Activated T-helper 17 cell treated with anti-CD3 and anti-CD28 coated beads, Interleukin-2, amount 50 U/mL, for 72 hours (primary cell): ENCODE measurements around the gene NCR2. TPM values are rescaled to one million over a fixed set of nuclear protein-coding genes. Genes with fewer than 3 reads are reported as not detected.

ENCODE experiments used
- ATAC-seq: fragments of 150-1000 bp; cut with Tn5 transposase; replicated peaks from 2 replicates; pipeline ENCODE4 v1.10.0; 2021; ENCODE audit warnings: mild to moderate bottlenecking, moderate library complexity
- H3K27ac Mint-ChIP-seq: one replicate; pipeline ENCODE4 v1.8.0; 2022; ENCODE audit warnings: mixed read lengths
- H3K27me3 Mint-ChIP-seq: one replicate; pipeline ENCODE4 v1.8.0; 2022; ENCODE audit warnings: mixed read lengths
- H3K36me3 Mint-ChIP-seq: one replicate; pipeline ENCODE4 v1.8.0; 2022; ENCODE audit warnings: low read depth, mild to moderate bottlenecking, mixed read lengths
- H3K4me1 Mint-ChIP-seq: one replicate; pipeline ENCODE4 v1.8.0; 2022; ENCODE audit warnings: mixed read lengths
- H3K4me3 Mint-ChIP-seq: one replicate; pipeline ENCODE4 v1.8.0; 2022; ENCODE audit warnings: mild to moderate bottlenecking, mixed read lengths
- H3K9me3 Mint-ChIP-seq: one replicate; pipeline ENCODE4 v1.8.0; 2022; ENCODE audit warnings: mixed read lengths
- total RNA-seq, 2 donors: library from RNA; stranded (reverse); gene quantifications; one replicate each; pipeline ENCODE4 v1.2.3, GENCODE V29; 2022

The NCR2 gene
- total RNA-seq, 2 donors from 2014 or later, result not detected

GRCh38 chr6:41360314-41360685 is 24.9 kb downstream of the NCR2 start:
- Mint-ChIP-seq H3K27me3 (peaks cover 22% of the 10 kb centered on the region), H3K4me1 (no peaks in the 10 kb centered on the region), H3K36me3 (no peaks in the 10 kb centered on the region), H3K9me3 (peaks cover 10% of the 10 kb centered on the region), H3K4me3 (no peak overlapping the region), H3K27ac (no peak overlapping the region)
- no peak for ATAC-seq

DNA sequence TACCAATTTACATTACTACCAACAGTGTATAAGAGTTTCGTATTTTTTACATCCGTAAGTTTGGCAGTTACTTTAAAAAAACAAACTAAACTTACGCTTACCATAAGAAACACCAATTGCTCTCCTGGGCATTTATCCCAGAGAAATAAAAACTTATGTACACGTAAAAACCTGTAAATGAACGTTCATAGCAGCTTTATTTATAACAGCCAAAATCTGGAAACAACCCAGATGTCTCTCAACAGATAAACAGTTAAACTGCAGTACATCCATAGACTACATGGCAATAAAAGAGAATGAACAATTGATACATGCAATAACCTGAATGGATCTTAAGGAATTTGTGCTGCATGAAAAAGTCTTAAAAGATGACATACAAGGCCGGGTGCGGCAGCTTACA is 30.7 kb downstream of the NCR2 start:
- Mint-ChIP-seq H3K9me3 (no peaks in the 10 kb centered on the region), H3K36me3 (no peaks in the 10 kb centered on the region), H3K4me1 (peaks cover 6% of the 10 kb centered on the region)

DNA sequence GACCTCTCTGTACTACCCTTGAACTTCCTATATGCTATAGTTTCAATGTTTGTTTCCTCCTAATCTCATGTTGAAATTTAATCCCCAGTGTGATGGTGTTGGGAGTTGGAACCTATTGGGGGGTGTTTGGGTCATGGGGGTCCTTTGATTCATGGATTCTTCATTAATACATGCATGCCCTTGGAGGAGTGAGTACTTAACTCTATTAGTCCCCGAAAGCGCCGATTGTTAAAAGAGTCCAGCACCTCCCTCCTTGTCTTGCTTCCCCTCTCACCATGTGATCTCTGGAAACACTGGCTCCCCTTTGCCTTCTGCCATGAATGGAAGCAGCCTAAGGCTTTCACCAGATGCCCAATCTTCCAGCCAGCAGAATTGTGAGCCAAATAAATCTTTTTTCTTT is 31.7 kb downstream of the NCR2 start:
- peaks cover 2% of the 10 kb centered on the region for H3K36me3 Mint-ChIP-seq
- no peak for ATAC-seq
- H3K27me3 Mint-ChIP-seq, result peaks cover 41% of the 10 kb centered on the region
- no peak overlapping the region for H3K27ac Mint-ChIP-seq
- no peaks in the 10 kb centered on the region for H3K9me3 Mint-ChIP-seq
- H3K4me3 Mint-ChIP-seq, result no peak overlapping the region
- H3K4me1 Mint-ChIP-seq, result peaks cover 15% of the 10 kb centered on the region

More for the DNA sequence above, 30.7 kb downstream of the NCR2 start:
- no peak overlapping the region for H3K4me3 Mint-ChIP-seq
- no peak overlapping the region for H3K27ac Mint-ChIP-seq
- no peak for ATAC-seq
- H3K27me3 Mint-ChIP-seq, result peaks cover 40% of the 10 kb centered on the region

GRCh38 chr6:41367700-41368099 is 32.3 kb downstream of the NCR2 start:
- Mint-ChIP-seq H3K27me3 (peaks cover 46% of the 10 kb centered on the region), H3K36me3 (peaks cover 6% of the 10 kb centered on the region), H3K9me3 (no peaks in the 10 kb centered on the region), H3K4me1 (peaks cover 21% of the 10 kb centered on the region), H3K27ac (no peak overlapping the region), H3K4me3 (no peak overlapping the region)
- ATAC-seq, result no peak

DNA sequence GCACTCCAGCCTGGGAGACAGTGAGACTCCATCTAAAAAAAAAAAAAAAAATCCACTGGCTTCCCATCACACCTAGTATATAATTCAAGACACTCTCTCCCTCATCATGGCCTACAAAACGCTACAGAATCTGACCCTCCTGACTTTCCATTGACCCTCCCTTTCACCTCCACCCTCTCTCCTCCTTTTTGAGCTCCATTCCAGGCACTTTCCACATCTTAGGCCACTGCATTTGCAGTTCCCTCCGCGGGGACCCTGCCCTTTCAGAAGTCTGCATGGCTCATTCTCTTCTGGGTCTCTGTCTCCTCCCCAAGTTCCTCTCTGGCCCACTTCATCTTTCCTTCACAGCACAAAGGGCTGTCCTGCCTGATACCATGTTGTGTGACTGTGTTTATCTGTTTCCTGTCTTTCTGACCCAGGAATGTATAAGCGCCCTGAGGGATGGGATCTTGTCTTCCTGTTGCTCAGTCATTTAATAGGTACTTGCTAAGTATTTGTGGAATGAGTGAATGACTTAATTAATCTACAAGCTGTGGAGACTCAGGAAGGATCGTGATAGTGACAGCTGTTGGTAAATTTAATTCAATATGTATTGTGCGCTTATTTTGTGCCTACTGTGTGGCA is 35.2 kb downstream of the NCR2 start:
- Mint-ChIP-seq H3K4me1 (peaks cover 22% of the 10 kb centered on the region), H3K27ac (no peak overlapping the region), H3K27me3 (peaks cover 60% of the 10 kb centered on the region), H3K36me3 (peaks cover 6% of the 10 kb centered on the region), H3K4me3 (no peak overlapping the region), H3K9me3 (no peaks in the 10 kb centered on the region)
- no peak for ATAC-seq

GRCh38 chr6:41371461-41371991 is 36.1 kb downstream of the NCR2 start:
- peak; percentile 53 for ATAC-seq

DNA sequence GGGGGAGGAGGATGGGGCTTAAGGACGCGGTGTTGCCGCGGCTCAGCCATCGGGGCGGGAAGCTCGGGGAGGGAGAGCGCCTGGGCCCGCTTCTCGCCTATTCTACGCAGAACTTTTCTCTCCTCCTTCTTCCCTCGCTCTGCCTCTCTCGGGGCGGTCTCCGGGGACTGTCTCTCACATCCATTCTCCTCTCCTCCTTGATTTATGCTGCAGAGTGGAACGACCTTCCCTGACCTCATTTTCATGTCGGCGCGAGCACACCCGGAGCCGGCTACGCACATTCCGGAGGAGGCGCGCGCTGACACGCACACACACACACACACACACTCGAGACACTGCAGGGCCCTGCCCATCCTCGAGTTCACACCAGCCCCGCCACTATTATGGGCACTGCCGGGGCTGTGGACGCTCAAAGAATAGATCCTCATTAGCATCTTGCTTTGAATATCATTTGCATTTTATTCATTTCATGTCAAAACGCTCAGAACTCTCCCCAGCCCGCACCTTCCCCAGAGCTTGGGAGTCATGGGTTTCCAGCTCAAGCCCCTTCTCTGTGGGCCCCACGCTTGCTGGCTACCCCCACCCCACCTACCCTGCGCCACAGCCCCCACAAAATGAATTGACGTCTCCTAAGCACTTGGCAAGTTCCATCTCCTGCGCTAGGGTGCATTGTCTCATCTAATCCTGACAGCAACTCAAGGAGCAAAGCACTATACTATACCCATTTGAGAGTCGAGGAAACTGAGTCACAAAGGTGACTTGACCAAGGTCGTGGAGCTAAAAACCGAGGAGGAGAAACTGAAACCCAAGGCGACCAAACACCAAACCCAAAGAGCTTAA is 36.8 kb downstream of the NCR2 start:
- Mint-ChIP-seq H3K4me3 (peak overlapping the region; percentile 91), H3K27me3 (peaks cover 64% of the 10 kb centered on the region), H3K27ac (peak overlapping the region; percentile 39), H3K9me3 (no peaks in the 10 kb centered on the region), H3K36me3 (peaks cover 6% of the 10 kb centered on the region), H3K4me1 (peaks cover 22% of the 10 kb centered on the region)
- ATAC-seq, result peak; percentile 33

More at GRCh38 chr6:41371461-41371991, 36.1 kb downstream of the NCR2 start:
- H3K4me3 Mint-ChIP-seq, result peak overlapping the region; percentile 91
- no peaks in the 10 kb centered on the region for H3K9me3 Mint-ChIP-seq
- H3K36me3 Mint-ChIP-seq, result peaks cover 6% of the 10 kb centered on the region
- peak overlapping the region; percentile 39 for H3K27ac Mint-ChIP-seq
- H3K27me3 Mint-ChIP-seq, result peaks cover 60% of the 10 kb centered on the region
- peaks cover 22% of the 10 kb centered on the region for H3K4me1 Mint-ChIP-seq

DNA sequence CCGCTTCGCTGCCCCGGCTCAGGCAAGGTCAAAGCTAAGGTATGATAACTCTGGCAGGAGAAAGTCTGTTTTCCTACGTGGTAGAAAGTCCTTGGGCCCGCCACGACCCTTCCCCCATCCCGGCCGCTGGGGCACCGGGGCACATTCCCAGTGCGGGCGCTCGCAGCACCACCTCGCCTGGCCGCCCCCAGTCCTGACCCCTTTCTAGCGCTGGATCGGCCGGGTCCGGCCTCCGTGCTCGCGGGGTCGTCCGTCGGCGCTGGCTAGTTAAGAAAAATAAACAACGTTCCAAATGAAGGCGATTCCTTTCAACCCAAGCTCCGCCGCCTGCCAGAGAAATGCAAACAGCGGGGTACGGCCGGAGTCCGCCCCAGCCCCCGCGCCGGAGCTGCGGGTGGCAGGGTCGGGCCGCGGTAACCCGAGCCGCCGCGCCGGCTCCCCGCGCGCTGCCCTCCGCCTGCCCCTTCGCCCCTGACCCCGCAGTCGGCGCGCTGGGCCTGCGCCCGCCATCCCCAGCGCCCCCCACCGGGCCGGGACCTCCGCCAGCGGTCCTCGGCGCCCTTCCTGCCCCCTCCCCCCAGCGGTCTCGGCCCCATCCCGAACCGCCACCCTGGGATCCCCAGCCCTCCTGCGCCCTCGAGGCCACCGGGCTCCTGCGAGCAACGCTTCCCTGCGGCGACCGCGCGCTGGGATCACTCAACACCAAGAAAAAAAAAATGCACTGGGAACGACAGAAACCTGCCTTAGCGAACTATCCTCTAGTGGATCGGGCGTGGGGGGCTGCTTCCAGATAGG is 37.6 kb downstream of the NCR2 start:
- Mint-ChIP-seq H3K27ac (no peak overlapping the region), H3K27me3 (peaks cover 67% of the 10 kb centered on the region), H3K9me3 (no peaks in the 10 kb centered on the region), H3K4me1 (peaks cover 22% of the 10 kb centered on the region), H3K4me3 (peak overlapping the region; percentile 91), H3K36me3 (peaks cover 6% of the 10 kb centered on the region)
- no peak for ATAC-seq

DNA sequence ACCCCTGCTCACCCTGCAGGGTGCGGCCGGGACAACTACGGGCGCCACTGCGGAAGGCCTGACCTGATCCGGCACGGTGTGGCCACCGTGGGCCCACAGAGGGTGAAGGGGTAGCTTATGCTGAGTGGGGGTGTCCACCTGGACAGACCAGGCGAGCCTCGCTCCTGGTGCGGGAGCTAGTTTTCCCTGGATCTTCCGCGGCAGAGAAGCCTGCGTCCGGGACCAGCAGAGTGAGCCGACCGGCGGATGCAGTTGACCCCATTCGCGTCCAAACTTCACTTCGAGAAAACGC is 38.2 kb downstream of the NCR2 start:
- H3K36me3 Mint-ChIP-seq, result peaks cover 6% of the 10 kb centered on the region
- H3K4me3 Mint-ChIP-seq, result peak overlapping the region; percentile 42
- H3K27ac Mint-ChIP-seq, result no peak overlapping the region
- no peaks in the 10 kb centered on the region for H3K9me3 Mint-ChIP-seq
- peaks cover 66% of the 10 kb centered on the region for H3K27me3 Mint-ChIP-seq
- peaks cover 22% of the 10 kb centered on the region for H3K4me1 Mint-ChIP-seq
- no peak for ATAC-seq

- no peaks in the 10 kb centered on the region for H3K9me3 Mint-ChIP-seq
- H3K27me3 Mint-ChIP-seq, result peaks cover 66% of the 10 kb centered on the region
- no peak for ATAC-seq
- H3K36me3 Mint-ChIP-seq, result peaks cover 6% of the 10 kb centered on the region
- H3K4me1 Mint-ChIP-seq, result peaks cover 17% of the 10 kb centered on the region
- H3K27ac Mint-ChIP-seq, result no peak overlapping the region
- H3K4me3 Mint-ChIP-seq, result peak overlapping the region; percentile 42
Observed at GRCh38 chr6:41373919-41374617, 38.7 kb downstream of the NCR2 start.

GRCh38 chr6:41374618-41375590 is 39.5 kb downstream of the NCR2 start:
- peaks cover 6% of the 10 kb centered on the region for H3K36me3 Mint-ChIP-seq
- peaks cover 68% of the 10 kb centered on the region for H3K27me3 Mint-ChIP-seq
- H3K4me3 Mint-ChIP-seq, result peak overlapping the region; percentile 42
- no peaks in the 10 kb centered on the region for H3K9me3 Mint-ChIP-seq
- peaks cover 16% of the 10 kb centered on the region for H3K4me1 Mint-ChIP-seq
- ATAC-seq, result no peak
- no peak overlapping the region for H3K27ac Mint-ChIP-seq

DNA sequence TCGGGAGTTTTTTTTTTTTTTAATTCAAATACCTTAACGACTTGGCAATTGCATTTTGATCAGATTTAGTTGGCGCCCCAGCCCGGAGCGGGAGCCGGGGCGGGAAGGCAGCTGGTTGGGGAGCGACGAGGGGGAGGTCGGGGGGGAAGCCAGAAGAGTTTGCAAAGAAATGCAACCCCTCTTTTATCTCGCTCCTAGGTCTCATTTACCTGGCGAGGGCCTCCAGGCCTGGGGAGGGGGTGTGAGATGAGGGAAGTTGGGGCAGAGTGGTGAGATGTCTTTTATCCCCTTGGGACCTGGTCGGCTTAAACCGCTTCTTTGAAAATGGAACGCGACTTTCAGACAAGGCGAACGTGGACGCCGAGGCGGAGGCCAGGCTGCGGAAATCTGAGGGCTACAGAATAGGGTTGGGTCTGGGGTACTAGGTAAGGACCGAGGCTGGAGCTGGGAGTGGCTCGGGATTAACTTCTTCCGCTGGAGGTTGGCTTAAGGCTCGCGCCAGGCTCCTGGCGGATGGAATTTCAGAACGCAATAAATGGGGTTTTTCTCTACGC is 40.3 kb downstream of the NCR2 start:
- ATAC-seq, result no peak
- Mint-ChIP-seq H3K9me3 (no peaks in the 10 kb centered on the region), H3K36me3 (peaks cover 6% of the 10 kb centered on the region), H3K4me3 (no peak overlapping the region), H3K4me1 (peaks cover 16% of the 10 kb centered on the region), H3K27me3 (peaks cover 64% of the 10 kb centered on the region), H3K27ac (no peak overlapping the region)

DNA sequence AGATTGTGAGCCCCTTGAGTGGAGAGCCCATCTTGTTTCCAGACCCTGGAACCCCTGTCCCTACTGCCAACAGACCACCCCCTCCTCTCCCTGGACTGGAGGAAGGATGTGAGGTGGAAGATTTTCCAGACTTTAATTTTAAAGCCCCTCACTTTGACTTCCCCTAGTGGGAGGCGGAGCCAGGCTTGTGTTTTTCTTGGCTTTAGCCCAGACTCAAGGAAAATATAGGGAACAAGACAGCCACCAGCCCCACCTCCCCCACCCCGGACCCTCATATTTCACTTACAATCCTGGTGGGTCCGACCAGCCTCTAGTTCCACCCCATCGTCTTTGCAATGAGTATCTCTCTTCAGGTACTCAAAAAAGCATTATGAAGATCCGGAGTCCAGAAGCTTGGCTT is 40.8 kb downstream of the NCR2 start:
- H3K4me3 Mint-ChIP-seq, result no peak overlapping the region

More for the DNA sequence above, 40.8 kb downstream of the NCR2 start:
- Mint-ChIP-seq H3K27me3 (peaks cover 61% of the 10 kb centered on the region), H3K4me1 (peaks cover 16% of the 10 kb centered on the region), H3K27ac (no peak overlapping the region), H3K9me3 (no peaks in the 10 kb centered on the region), H3K36me3 (peaks cover 6% of the 10 kb centered on the region)
- no peak for ATAC-seq
